Measurements from ENCODE around the gene ERAS. TPM values are rescaled to one million over a fixed set of nuclear protein-coding genes. Genes with fewer than 3 reads are reported as not detected.

Gene ERAS, protein sequence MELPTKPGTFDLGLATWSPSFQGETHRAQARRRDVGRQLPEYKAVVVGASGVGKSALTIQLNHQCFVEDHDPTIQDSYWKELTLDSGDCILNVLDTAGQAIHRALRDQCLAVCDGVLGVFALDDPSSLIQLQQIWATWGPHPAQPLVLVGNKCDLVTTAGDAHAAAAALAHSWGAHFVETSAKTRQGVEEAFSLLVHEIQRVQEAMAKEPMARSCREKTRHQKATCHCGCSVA
- under 1 TPM in 1 of 3 donors, not detected in 2; 0.37 TPM for total RNA-seq

DNA sequence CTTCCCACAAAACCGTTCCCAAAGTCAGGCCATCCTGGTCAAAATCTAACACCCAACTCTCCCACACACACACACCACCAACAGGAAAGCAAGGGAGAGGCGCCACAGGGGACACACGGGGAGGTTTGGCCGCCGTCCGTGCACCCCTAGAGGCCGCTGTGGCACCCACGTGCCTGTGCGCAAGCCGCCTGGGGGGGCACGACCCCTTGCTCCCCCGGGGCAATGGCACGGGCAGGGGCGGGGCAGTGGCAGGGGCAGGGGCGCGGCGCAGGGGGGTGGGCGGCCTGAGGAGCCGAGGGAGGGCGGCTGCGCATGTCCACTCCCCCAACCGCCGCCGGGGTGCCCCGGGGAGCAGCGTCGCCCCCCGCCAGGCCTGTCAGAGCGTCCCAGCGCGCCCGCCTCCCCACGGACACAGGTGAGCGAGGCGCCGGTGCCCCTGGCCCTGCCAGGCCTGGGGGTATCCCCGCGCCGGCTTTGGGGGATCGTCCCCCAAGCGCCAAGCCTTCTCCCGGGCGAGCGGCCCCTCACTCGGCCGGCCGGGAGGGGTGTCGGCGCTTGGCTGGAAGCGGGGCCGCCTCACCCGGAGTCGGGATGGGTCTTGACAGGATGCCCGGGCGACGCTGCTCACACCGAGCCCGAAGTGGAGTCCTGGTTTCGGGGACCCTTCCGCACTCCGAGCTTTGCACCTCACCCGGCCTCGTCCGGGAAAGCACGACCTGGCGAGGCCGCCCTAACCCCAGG, at the start of gene ERAS:
Gene ERAS, plus strand, starts transcription at position 379 of the 741 bp plus-strand sequence. CDS start 2,611 bp downstream, outside the sequence.
- peaks cover 7% of the 10 kb centered on the region for H3K4me1 Mint-ChIP-seq (ENCODE audit: low read depth)
- no peak within 1 kb of the TSS for H3K4me3 Mint-ChIP-seq
- H3K27me3 Mint-ChIP-seq (ENCODE audit: low read depth): peaks cover 27% of the 10 kb centered on the region

DNA sequence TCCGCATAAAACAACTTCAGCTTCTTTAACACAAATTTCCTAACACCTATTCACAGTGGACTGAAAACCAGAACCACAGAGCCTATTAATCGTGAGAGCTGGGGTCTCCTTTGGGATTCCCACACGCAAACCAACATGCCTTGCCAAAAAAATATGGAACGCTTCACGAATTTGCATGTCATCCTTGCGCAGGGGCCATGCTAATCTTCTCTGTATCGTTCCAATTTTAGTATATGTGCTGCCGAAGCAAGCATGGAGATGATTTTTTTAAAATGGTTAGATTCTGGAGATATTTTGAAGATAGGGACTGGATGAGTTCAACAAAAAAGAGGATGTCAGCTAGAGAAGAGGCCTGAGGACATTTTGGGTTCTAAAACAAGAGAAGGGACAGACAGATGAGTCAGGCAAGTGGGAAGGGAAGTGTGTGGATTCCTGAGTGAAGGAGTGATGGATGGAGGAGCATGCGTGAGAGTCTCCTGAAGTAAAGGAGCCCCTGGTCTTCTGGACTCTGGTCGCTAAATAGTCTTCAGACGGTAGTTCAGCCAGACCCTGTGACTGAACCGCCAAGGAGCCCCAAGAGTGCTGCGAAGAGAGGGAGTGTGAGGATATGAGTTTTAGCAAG, 49.4 kb upstream of the ERAS start:
- DNase-seq: no peak
- Mint-ChIP-seq H3K9me3 (no peaks in the 10 kb centered on the region), H3K36me3 (ENCODE audit: insufficient read depth) (no peaks in the 10 kb centered on the region), H3K4me3 (no peak overlapping the region), H3K27me3 (ENCODE audit: low read depth) (peaks cover 3% of the 10 kb centered on the region), H3K4me1 (ENCODE audit: low read depth) (no peaks in the 10 kb centered on the region)
- ATAC-seq: no peak

More for the DNA sequence above, at the start of gene ERAS:
- Mint-ChIP-seq H3K9me3 (no peaks in the 10 kb centered on the region), H3K36me3 (ENCODE audit: insufficient read depth) (peaks cover 2% of the 10 kb centered on the region)
- DNase-seq (no peak), ATAC-seq (peak; percentile 48 to 54)

DNA sequence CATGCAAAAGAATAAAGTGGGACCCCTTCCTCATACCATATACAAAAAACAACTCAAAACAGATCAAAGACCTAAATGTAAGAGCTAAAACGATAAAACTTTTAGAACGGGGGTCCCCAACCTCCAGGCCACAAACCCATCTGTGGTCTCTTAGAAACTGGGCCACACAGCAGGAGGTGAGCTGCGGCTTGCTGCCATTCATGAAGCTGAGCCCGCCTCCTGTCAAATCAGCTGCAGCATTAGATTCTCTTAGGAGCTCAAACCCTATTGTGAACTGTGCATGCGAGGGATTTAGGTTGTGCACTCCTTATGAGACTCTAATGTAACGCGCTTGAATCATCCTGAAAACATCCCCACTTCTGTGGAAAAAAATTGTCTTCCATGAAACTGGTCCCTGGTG, 46.9 kb upstream of the ERAS start:
- Mint-ChIP-seq H3K27me3 (ENCODE audit: low read depth) (peaks cover 3% of the 10 kb centered on the region), H3K36me3 (ENCODE audit: insufficient read depth) (no peaks in the 10 kb centered on the region), H3K4me1 (ENCODE audit: low read depth) (no peaks in the 10 kb centered on the region), H3K9me3 (no peaks in the 10 kb centered on the region), H3K4me3 (no peak overlapping the region)
- ATAC-seq (no peak), DNase-seq (no peak)

DNA sequence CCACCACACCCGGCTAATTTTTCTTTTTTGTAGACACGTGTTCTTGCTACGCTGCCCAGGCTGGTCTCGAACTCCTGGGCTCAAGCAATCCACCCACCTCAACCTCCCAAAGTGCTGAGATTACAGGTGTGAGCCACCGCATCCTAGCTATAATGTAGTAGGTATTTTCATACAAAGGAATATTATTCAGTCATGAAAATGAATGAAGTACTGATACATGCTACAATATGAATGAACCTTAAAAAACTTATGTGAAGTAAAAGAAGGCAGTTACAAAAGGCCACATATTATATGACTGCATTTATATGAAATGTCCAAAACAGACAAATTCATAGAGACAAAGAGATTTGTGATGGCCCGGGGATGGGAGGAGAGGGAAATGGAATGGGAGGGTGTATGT, 44.6 kb upstream of the ERAS start:
- DNase-seq (no peak), ATAC-seq (no peak)
- no peaks in the 10 kb centered on the region for H3K36me3 Mint-ChIP-seq (ENCODE audit: insufficient read depth)

DNA sequence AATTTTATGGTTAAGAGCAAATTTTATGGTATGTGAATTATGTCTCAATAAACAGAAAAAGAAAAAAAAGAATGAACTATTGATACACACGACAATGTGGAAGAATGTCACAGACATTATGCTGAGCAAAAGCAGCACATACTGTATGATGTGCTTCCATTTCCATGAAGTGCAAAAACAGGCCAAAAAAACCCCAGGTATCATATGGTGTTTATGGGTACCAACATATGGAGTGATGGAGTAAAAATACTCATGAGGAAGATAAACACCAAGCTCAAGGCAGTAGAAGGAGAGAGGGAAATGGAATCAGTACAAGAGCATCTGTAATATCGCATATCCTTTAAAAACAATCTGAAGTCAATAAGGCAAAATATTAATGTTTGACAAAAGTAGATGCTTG, 44.1 kb upstream of the ERAS start:
- DNase-seq (no peak), ATAC-seq (no peak)
- Mint-ChIP-seq H3K27me3 (ENCODE audit: low read depth) (peaks cover 2% of the 10 kb centered on the region), H3K36me3 (ENCODE audit: insufficient read depth) (no peaks in the 10 kb centered on the region), H3K9me3 (no peaks in the 10 kb centered on the region), H3K4me1 (ENCODE audit: low read depth) (no peaks in the 10 kb centered on the region), H3K4me3 (no peak overlapping the region)

More for the DNA sequence above, 44.6 kb upstream of the ERAS start:
- Mint-ChIP-seq H3K4me1 (ENCODE audit: low read depth) (no peaks in the 10 kb centered on the region), H3K9me3 (no peaks in the 10 kb centered on the region), H3K27me3 (ENCODE audit: low read depth) (no peaks in the 10 kb centered on the region), H3K4me3 (no peak overlapping the region)

DNA sequence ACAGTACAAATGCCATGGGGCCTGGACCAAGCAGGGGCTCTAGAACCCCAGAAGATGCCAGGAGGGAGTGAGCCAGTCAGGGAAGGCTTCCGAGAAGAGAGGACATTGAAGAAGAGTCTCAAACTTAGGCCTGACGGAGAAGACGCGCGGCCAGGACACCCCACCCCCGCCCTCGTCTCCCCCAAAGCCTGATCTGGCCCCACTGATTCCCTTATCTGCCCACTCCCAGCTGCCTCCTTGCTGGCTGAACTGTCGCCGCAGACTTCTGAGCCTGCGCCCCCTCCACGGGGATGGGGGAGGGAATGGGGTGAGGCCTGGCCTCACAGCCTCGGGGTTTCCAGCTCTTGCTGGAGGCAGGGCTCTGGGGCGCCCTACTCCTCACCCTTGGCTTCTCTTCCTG, 43.5 kb upstream of the ERAS start:
- no peak for DNase-seq
- Mint-ChIP-seq H3K4me3 (no peak overlapping the region), H3K9me3 (no peaks in the 10 kb centered on the region), H3K4me1 (ENCODE audit: low read depth) (no peaks in the 10 kb centered on the region), H3K36me3 (ENCODE audit: insufficient read depth) (no peaks in the 10 kb centered on the region), H3K27me3 (ENCODE audit: low read depth) (peaks cover 3% of the 10 kb centered on the region)
- ATAC-seq: no peak

DNA sequence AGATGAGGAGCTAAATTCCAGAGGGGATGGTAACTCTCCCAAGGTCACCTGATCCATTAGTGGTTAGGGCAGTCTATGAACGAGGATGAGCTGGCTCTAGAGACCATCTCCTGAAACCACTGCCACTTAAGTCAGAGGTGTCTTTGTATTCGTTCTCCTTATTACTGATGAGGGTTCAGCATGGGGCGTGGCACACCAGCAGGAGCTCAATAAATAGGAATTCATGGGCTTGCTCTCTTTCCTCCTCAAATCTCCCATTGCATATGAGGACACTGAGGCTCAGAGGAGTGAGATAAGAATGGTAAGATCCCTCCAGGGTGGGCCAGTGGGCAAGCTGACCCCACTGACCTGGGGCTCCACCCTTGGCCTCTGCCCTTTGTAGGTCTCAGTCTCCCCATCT, 41.6 kb upstream of the ERAS start:
- Mint-ChIP-seq H3K4me3 (no peak overlapping the region), H3K4me1 (ENCODE audit: low read depth) (peaks cover 8% of the 10 kb centered on the region), H3K9me3 (no peaks in the 10 kb centered on the region), H3K27me3 (ENCODE audit: low read depth) (peaks cover 3% of the 10 kb centered on the region), H3K36me3 (ENCODE audit: insufficient read depth) (no peaks in the 10 kb centered on the region)
- ATAC-seq (no peak), DNase-seq (no peak)

DNA sequence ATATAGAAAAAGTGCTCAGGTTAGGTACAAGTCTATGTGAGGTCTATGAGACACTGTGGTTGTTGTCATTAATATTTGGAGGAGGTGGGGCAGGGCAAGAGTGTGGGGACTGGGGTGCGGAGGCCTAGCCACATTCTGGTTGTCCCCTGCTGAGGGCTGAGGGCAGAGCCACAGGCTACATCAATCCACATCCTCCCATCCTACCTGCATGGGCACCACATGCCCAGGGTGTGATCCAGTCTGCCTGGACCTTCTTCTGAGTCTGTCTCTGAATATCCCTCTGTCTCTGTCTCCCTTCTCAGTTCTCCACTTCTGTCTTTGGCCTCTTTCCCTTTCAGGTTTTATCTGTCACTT, 41.1 kb upstream of the ERAS start:
- H3K4me3 Mint-ChIP-seq: no peak overlapping the region
- no peaks in the 10 kb centered on the region for H3K9me3 Mint-ChIP-seq
- H3K4me1 Mint-ChIP-seq (ENCODE audit: low read depth): peaks cover 10% of the 10 kb centered on the region
- ATAC-seq: no peak
- peaks cover 3% of the 10 kb centered on the region for H3K27me3 Mint-ChIP-seq (ENCODE audit: low read depth)
- no peak for DNase-seq
- no peaks in the 10 kb centered on the region for H3K36me3 Mint-ChIP-seq (ENCODE audit: insufficient read depth)

DNA sequence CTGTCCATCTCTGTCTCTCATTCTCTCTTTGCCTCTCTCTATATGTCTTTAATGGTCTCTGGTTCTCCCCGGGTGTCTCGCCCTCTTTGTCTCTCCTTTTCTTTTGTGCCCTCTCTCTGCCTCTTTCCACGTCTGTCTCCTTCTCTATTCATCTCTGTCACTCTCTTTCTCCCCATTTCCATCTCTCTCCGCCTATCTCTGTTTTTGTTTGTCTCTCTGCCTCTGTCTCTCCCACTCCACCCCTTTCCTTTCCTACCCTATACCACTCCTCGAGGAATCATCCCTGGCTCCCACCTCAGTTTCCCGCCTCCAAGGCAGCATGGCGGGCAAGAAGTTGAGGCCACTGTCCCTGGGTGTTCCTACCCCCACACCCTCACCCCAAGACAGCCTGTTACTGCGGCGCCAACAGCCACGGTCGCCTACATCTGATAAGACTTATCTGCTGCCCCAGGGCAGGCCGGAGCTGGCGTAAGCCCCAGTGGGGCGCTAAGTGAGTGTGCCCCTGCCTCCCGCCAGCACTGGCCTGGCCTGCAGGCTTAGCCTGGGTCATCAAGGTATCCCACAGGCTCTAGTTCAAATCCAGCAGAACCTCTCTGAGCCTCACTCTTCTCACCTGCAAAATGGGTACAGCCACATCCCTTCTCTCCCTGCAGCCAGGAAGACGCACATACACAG, 40.6 kb upstream of the ERAS start:
- Mint-ChIP-seq H3K9me3 (no peaks in the 10 kb centered on the region), H3K4me1 (ENCODE audit: low read depth) (peaks cover 10% of the 10 kb centered on the region), H3K27me3 (ENCODE audit: low read depth) (peaks cover 3% of the 10 kb centered on the region), H3K36me3 (ENCODE audit: insufficient read depth) (no peaks in the 10 kb centered on the region), H3K4me3 (no peak overlapping the region)
- DNase-seq (no peak), ATAC-seq (no peak)

DNA sequence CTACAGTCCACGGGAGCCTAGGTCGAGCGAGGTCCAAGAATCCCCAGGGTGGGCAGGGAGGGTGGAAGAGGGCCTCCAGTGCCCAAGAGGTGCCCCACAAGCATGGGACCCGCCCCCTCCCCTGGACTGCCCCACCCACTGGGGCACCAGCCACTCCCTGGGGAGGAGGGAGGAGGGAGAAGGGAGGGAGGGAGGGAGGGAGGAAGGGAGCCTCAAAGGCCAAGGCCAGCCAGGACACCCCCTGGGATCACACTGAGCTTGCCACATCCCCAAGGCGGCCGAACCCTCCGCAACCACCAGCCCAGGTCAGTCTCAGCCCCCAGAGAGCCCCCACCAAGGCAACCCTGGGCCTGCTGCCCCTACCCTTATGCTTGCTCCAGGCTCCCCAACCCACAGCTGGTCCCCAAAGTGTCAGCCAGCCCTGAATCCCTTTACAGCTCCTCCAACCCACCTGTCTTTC, 39.9 kb upstream of the ERAS start, which contains the start of gene GATA1:
Gene GATA1, plus strand, starts transcription at position 250 of the 460 bp plus-strand sequence. CDS start 4,520 bp downstream, outside the sequence.
- H3K36me3 Mint-ChIP-seq (ENCODE audit: insufficient read depth): no peaks in the 10 kb centered on the region
- no peak within 1 kb of the TSS for H3K4me3 Mint-ChIP-seq
- no peak for DNase-seq
- H3K9me3 Mint-ChIP-seq: no peaks in the 10 kb centered on the region
- H3K27me3 Mint-ChIP-seq (ENCODE audit: low read depth): peaks cover 3% of the 10 kb centered on the region
- H3K4me1 Mint-ChIP-seq (ENCODE audit: low read depth): peaks cover 10% of the 10 kb centered on the region
- no peak for ATAC-seq

DNA sequence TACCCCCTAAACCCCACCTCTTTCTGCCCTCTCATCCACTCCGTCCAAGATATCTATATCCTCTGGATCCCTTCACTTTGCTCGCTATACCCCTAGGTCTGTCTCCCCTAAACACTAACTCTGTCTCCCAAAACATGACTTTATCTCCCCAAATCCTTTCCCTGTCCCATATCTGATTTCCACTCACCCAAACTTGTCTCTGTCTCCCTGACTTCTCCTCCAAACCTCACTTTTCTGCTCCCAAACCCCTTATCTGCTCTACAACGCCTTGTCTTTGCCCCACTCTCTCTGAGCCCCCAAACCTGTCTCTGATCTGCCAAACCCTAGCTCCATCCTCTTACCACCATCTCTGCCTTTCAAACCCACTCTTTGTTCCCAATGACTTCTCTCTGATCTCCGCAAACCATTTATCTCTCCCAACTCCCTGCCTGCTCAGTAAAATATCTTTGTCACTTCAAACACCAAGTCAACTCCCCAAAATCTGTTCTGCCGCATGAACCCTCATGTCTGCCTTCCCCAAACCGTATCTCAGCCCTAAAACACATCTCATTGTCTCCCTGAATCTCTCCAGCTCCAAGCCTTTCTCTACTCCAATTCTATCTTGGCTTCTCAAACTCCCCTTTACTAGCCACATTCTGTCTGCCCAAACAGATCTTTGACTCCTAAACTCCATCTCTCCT, 39.3 kb upstream of the ERAS start:
- Mint-ChIP-seq H3K4me1 (ENCODE audit: low read depth) (peaks cover 10% of the 10 kb centered on the region), H3K27me3 (ENCODE audit: low read depth) (peaks cover 3% of the 10 kb centered on the region), H3K4me3 (no peak overlapping the region), H3K36me3 (ENCODE audit: insufficient read depth) (no peaks in the 10 kb centered on the region), H3K9me3 (no peaks in the 10 kb centered on the region)
- DNase-seq (no peak), ATAC-seq (no peak)

DNA sequence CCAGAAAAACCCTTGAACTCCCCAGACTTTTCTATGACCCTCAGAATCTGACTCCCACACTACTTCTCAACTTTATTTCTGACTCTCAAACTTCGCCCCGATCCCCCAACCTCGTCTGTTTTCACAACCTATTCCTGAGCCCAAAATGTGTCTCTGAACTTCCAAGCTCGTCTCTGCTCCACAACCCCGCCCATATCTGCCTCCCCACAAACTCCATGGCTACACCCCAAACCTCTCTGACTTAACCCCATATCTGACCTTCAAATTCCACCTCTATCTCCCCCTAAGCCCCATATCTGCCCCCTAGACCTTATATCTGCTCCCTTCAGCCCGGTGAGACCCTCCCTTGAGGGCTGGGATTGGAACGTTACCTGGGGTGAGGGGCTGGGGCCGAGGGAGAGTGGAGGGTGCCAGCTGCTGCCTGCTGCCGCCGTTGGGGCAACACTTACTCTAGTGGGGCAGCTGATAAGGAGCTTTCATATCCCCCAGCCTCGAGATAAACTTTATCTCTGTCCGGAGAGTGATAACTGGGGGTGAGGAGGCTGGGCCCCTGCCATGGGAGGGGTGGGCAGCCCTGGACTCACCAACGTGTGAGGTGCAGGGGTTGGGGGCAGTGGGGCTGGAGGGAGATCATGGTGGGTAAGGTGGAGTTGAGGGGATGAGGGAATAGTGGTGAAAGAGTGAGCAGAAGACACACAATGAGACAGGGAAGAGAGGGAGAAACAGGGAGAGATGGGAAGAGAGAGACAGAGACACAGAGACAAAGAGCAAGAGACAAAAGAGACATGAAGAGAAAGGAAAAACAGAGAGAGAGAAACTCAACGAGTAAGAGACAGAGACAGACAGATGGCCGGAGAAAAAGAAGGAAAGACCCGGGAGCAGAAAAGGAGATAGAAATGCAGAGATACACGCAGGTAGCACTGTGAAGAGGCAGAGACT, 38.5 kb upstream of the ERAS start:
- Mint-ChIP-seq H3K27me3 (ENCODE audit: low read depth) (peaks cover 3% of the 10 kb centered on the region), H3K4me1 (ENCODE audit: low read depth) (peaks cover 10% of the 10 kb centered on the region), H3K9me3 (no peaks in the 10 kb centered on the region), H3K4me3 (no peak overlapping the region), H3K36me3 (ENCODE audit: insufficient read depth) (no peaks in the 10 kb centered on the region)
- DNase-seq: no peak
- no peak for ATAC-seq
